ENCODE data around the gene PHF23. TPM values are rescaled to one million over a fixed set of nuclear protein-coding genes. Genes with fewer than 3 reads are reported as not detected.

The PHF23 gene
- polyA plus RNA-seq, 1 experiment: 72.8 TPM

DNA sequence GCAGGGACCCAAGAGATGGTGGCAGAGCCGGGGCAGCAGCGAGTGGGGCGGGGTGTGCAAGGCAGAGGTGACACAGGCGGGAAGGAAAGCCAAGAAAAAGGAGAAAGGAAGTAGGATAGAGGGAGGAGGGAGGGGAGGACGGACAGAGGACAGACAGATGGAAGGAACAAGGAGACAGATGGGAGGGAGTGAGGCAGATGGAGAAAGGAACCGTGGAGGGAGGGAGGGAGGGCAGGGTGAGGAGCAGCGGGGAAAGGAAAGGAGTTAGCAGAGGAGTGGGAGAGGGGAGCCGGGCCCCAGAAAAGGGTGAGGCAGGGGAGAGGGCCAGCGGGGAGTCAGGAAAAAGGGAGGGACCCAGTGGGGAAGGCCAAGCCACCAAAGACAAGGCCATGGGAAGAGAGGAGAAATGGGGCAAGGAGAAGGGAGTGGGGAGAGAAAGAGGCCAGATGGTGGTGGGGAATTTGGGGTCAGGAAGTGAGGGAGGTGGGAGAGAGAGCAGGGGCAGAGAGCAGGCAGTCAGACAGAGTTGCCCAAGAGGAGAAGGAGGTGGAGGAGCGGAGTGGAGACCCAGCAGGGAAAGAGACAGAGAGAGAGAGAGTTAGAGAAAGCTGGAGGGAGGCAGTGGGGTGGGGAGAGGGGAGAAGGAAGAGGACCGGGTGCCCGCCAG is 46.9 kb downstream of the PHF23 start:
- Histone ChIP-seq H3K27me3 (ENCODE audit: control insufficient read depth, insufficient read depth, low read length) (no peaks in the 10 kb centered on the region), H3K36me3 (ENCODE audit: control insufficient read depth, insufficient read depth, low read length) (peaks cover 41% of the 10 kb centered on the region)

GRCh38 chr17:7191571-7192270 is 47.5 kb downstream of the PHF23 start:
- DNase-seq (ENCODE audit: low read depth): no peak
- CTCF ChIA-PET: interaction anchor here (1.6 kb wide), 1 partner anchor 15 kb away, joined by 5 read pairs; no protein-coding TSS in a partner anchor
- POLR2A ChIA-PET: no interaction called here
- Histone ChIP-seq H3K4me3 (ENCODE audit: low read depth, low read length) (no peak overlapping the region), H3K36me3 (ENCODE audit: control insufficient read depth, insufficient read depth, low read length) (peaks cover 37% of the 10 kb centered on the region), H3K27me3 (ENCODE audit: control insufficient read depth, insufficient read depth, low read length) (no peaks in the 10 kb centered on the region)
- TF ChIP-seq, protein P1, sequence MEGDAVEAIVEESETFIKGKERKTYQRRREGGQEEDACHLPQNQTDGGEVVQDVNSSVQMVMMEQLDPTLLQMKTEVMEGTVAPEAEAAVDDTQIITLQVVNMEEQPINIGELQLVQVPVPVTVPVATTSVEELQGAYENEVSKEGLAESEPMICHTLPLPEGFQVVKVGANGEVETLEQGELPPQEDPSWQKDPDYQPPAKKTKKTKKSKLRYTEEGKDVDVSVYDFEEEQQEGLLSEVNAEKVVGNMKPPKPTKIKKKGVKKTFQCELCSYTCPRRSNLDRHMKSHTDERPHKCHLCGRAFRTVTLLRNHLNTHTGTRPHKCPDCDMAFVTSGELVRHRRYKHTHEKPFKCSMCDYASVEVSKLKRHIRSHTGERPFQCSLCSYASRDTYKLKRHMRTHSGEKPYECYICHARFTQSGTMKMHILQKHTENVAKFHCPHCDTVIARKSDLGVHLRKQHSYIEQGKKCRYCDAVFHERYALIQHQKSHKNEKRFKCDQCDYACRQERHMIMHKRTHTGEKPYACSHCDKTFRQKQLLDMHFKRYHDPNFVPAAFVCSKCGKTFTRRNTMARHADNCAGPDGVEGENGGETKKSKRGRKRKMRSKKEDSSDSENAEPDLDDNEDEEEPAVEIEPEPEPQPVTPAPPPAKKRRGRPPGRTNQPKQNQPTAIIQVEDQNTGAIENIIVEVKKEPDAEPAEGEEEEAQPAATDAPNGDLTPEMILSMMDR (IDR thresholded peaks at IDR 0.05; ENCODE audit: insufficient read depth, low read depth, low read length): no peak

More for the DNA sequence above, 46.9 kb downstream of the PHF23 start:
- DNase-seq (ENCODE audit: low read depth): no peak
- CTCF ChIA-PET: interaction anchor here (0.8 kb wide), 1 partner anchor 15 kb away, joined by 3 read pairs; no protein-coding TSS in a partner anchor
- no peak overlapping the region for H3K4me3 ChIP-seq (ENCODE audit: low read depth, low read length)
- POLR2A ChIA-PET: no interaction called here
- TF ChIP-seq, protein P1 (IDR thresholded peaks at IDR 0.05; ENCODE audit: insufficient read depth, low read depth, low read length): no peak

DNA sequence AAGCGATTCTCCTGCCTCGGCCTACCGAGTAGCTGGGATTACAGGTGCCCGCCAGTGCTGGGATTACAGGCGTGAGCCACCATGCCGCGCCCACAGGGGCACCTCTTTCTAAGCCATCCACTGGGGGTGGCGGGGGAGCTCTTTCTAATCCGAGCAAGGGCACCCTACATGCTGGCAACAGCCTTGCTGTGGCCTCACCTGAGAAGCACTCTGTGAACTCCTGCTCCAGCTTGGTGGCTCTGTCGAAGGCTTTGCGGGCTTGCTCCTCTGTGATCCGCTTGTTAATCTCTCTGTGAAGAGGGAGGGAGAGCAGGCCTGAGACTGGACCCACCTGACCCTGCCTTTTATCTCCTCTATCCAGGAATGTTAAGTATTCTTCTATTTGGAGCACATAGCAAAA is 48.2 kb downstream of the PHF23 start:
- no peaks in the 10 kb centered on the region for H3K27me3 ChIP-seq (ENCODE audit: control insufficient read depth, insufficient read depth, low read length)
- POLR2A ChIA-PET: no interaction called here
- peaks cover 31% of the 10 kb centered on the region for H3K36me3 ChIP-seq (ENCODE audit: control insufficient read depth, insufficient read depth, low read length)
- no peak overlapping the region for H3K4me3 ChIP-seq (ENCODE audit: low read depth, low read length)
- CTCF ChIA-PET: interaction anchor here (1.6 kb wide), 1 partner anchor 14 kb away, joined by 5 read pairs; no protein-coding TSS in a partner anchor
- TF ChIP-seq, protein P1 (IDR thresholded peaks at IDR 0.05; ENCODE audit: insufficient read depth, low read depth, low read length): no peak
- no peak for DNase-seq (ENCODE audit: low read depth)

GRCh38 chr17:7190276-7190917 is 48.9 kb downstream of the PHF23 start:
- POLR2A ChIA-PET: no interaction called here
- Histone ChIP-seq H3K4me3 (ENCODE audit: low read depth, low read length) (no peak overlapping the region), H3K27me3 (ENCODE audit: control insufficient read depth, insufficient read depth, low read length) (no peaks in the 10 kb centered on the region), H3K36me3 (ENCODE audit: control insufficient read depth, insufficient read depth, low read length) (peaks cover 27% of the 10 kb centered on the region)
- TF ChIP-seq, protein P1 (IDR thresholded peaks at IDR 0.05; ENCODE audit: insufficient read depth, low read depth, low read length): no peak
- DNase-seq (ENCODE audit: low read depth): no peak
- CTCF ChIA-PET: interaction anchor here (1.6 kb wide), 1 partner anchor 13 kb away, joined by 5 read pairs; no protein-coding TSS in a partner anchor

DNA sequence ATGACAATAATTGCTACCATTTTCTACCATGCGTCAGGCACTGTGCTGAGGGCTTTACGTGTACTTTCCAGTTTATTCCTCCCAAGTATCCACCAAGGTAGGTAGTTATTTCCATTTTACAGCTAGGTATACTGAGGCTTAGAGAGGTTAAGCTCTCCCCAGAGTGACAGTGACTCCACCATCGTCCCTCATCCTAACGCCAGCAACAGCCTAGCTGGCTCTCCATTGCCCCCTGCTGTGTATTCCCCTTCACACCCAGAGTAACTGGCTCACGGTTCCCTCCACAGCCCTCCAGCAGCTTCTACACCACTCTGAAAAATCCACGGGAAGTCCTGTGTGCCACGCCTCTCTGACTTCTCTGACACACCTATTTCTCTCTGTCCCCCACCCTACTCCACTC is 53.0 kb downstream of the PHF23 start:
- DNase-seq (ENCODE audit: low read depth): no peak
- Histone ChIP-seq H3K27me3 (ENCODE audit: control insufficient read depth, insufficient read depth, low read length) (no peaks in the 10 kb centered on the region), H3K36me3 (ENCODE audit: control insufficient read depth, insufficient read depth, low read length) (peaks cover 10% of the 10 kb centered on the region; the same call in 1 of the 2 replicates), H3K4me3 (ENCODE audit: low read depth, low read length) (no peak overlapping the region)
- TF ChIP-seq, protein P1 (IDR thresholded peaks at IDR 0.05; ENCODE audit: insufficient read depth, low read depth, low read length): no peak
- ChIA-PET POLR2A (no interaction called here), CTCF (interaction anchor here (0.9 to 1.3 kb wide), 3 partner anchors 111 to 141 kb away, joined by 3 to 6 read pairs (median 3); no protein-coding TSS in a partner anchor)

All from BJ (cell line).